Left lung (tissue), 10 donors: ENCODE results near the gene CREBBP. TPM values are rescaled to one million over a fixed set of nuclear protein-coding genes. Genes with fewer than 3 reads are reported as not detected.
A peak's percentile ranks its signal among the peaks of the same experiment; 100 is the strongest.

Experiments used
- ATAC-seq: fragments of 200-7000 bp; cut with Tn5 transposase; one replicate; pipeline ENCODE4 v1.9.1; 2020; ENCODE audit warnings: moderate library complexity
- DNase-seq, 4 donors: peaks; one replicate each; pipeline ENCODE4 v3.0.0-alpha.2; 2013 to 2020
- H3K27ac ChIP-seq, 2 donors: fragments of 200-600 bp; sonication (generic) in 1 of 2; one replicate each; pipeline versions ENCODE4 v1.5.0 to v1.8.0; 2020 to 2021
- H3K27me3 ChIP-seq, 2 donors: fragments of 200-600 bp; sonication (generic) in 1 of 2; one replicate each; pipeline versions ENCODE4 v1.5.0 to v1.8.0; 2020 to 2021
- H3K36me3 ChIP-seq, 2 donors: fragments of 200-600 bp; sonication (generic) in 1 of 2; one replicate each; pipeline versions ENCODE4 v1.5.0 to v1.8.0; 2020 to 2021
- H3K4me1 ChIP-seq, 2 donors: fragments of 200-600 bp; one replicate each; pipeline ENCODE4 v1.8.0; 2021
- H3K4me3 ChIP-seq, 2 donors: fragments of 200-600 bp; sonication (generic) in 1 of 2; one replicate each; pipeline versions ENCODE4 v1.5.0 to v1.8.0; 2020 to 2021; ENCODE audit warnings: mild to moderate bottlenecking in 1 of 2
- H3K9me3 ChIP-seq, 2 donors: fragments of 200-600 bp; sonication (generic) in 1 of 2; one replicate each; pipeline versions ENCODE4 v1.5.0 to v1.8.0; 2020 to 2021
- CTCF ChIP-seq, 2 donors: fragments of 200-600 bp; sonication (generic) in 1 of 2; IDR thresholded peaks; one replicate each; pipeline versions ENCODE4 v1.5.0 to v1.8.0; 2021; ENCODE audit warnings: antibody characterized with exemption in 2 of 2
- intact Hi-C, 2 donors: fragments of 100-400 bp; cut with DNase I; formaldehyde crosslinking; loops; one replicate each; pipeline versions ENCODE4 v1.11.2 to v1.14.2; 2022
- polyA plus RNA-seq, 6 donors: library from polyadenylated mRNA; unstranded; fragments of 120-200 nt; gene quantifications; one replicate each; pipeline ENCODE4 v1.2.1, GENCODE V29; 2013; ENCODE audit not compliant: insufficient read length in 6 of 6
- total RNA-seq, 2 donors: library from RNA; stranded (reverse); fragmentation: NEBNext Ultra II Directional; extraction: Animal tissue kit (Norgen Biotek cat#: 25700); gene quantifications; one replicate each; pipeline ENCODE4 v1.2.1, GENCODE V29; 2021
- donor health status: DM: no; HTN: yes; CAD: no.
- donor health status: DM: no; HTN: no; CAD: no.

Gene CREBBP
- total and polyA plus RNA-seq, 8 donors, result 48.3 to 112 (median 104) TPM

GRCh38 chr16:3879887-3880564 lies 487 bp downstream of the CREBBP start:
- DNase-seq, result peak; percentile 63 to 94 (median 82)

GRCh38 chr16:3879258-3879886 lies 1.1 kb downstream of the CREBBP start:
- peaks cover 0 to 4% of the 10 kb centered on the region in 2 donors for H3K27me3 ChIP-seq
- no peaks in the 10 kb centered on the region for H3K36me3 ChIP-seq
- peak overlapping the region; percentile 86 to 90 for H3K4me3 ChIP-seq
- ATAC-seq (peak; percentile 21), DNase-seq (peak in 3 of 4 donors; percentile 15 to 91 (median 48))
- H3K27ac ChIP-seq, result peak overlapping the region in 1 of 2 donors; percentile 68
- H3K4me1 ChIP-seq, result peaks cover 34 to 51% of the 10 kb centered on the region in 2 donors
- intact Hi-C loops, result loop anchor here in 1 of 2 donors (10.0 kb wide), 2 partner anchors 85 to 185 kb away; no protein-coding TSS in a partner anchor
- no peak for TF ChIP-seq CTCF (IDR thresholded peaks at IDR 0.05)
- no peaks in the 10 kb centered on the region for H3K9me3 ChIP-seq

More at GRCh38 chr16:3879887-3880564, 487 bp downstream of the CREBBP start:
- Histone ChIP-seq H3K27me3 (peaks cover 0 to 4% of the 10 kb centered on the region in 2 donors), H3K4me1 (peaks cover 28 to 44% of the 10 kb centered on the region in 2 donors), H3K36me3 (no peaks in the 10 kb centered on the region), H3K9me3 (no peaks in the 10 kb centered on the region), H3K27ac (peak overlapping the region; percentile 70 to 80), H3K4me3 (peak overlapping the region; percentile 86 to 90)
- no peak for TF ChIP-seq CTCF (IDR thresholded peaks at IDR 0.05)
- peak; percentile 77 for ATAC-seq
- intact Hi-C loops, result loop anchor here in 1 of 2 donors (10.0 kb wide), 2 partner anchors 85 to 185 kb away; no protein-coding TSS in a partner anchor

GRCh38 chr16:3878610-3879009 lies 1.9 kb downstream of the CREBBP start:
- Histone ChIP-seq H3K27me3 (peaks cover 0 to 4% of the 10 kb centered on the region in 2 donors), H3K27ac (no peak overlapping the region), H3K9me3 (no peaks in the 10 kb centered on the region), H3K36me3 (no peaks in the 10 kb centered on the region), H3K4me3 (peak overlapping the region; percentile 86 to 90), H3K4me1 (peaks cover 42 to 59% of the 10 kb centered on the region in 2 donors)
- DNase-seq (peak in 1 of 4 donors; percentile 24), ATAC-seq (no peak)
- intact Hi-C loops, result loop anchor here in 1 of 2 donors (10.0 kb wide), 2 partner anchors 84 to 184 kb away; no protein-coding TSS in a partner anchor
- no peak for TF ChIP-seq CTCF (IDR thresholded peaks at IDR 0.05)

GRCh38 chr16:3876695-3877094 lies 3.8 kb downstream of the CREBBP start:
- DNase-seq (peak in 1 of 4 donors; percentile 12), ATAC-seq (no peak)
- Histone ChIP-seq H3K27me3 (peaks cover 0 to 4% of the 10 kb centered on the region in 2 donors), H3K4me1 (peaks cover 54 to 78% of the 10 kb centered on the region in 2 donors), H3K9me3 (no peaks in the 10 kb centered on the region), H3K36me3 (no peaks in the 10 kb centered on the region), H3K4me3 (no peak overlapping the region), H3K27ac (no peak overlapping the region)
- no peak for TF ChIP-seq CTCF (IDR thresholded peaks at IDR 0.05)
- intact Hi-C loops, result loop anchor here in 1 of 2 donors (10.0 kb wide), 2 partner anchors 82 to 182 kb away; no protein-coding TSS in a partner anchor

- Histone ChIP-seq H3K27ac (no peak overlapping the region), H3K9me3 (no peaks in the 10 kb centered on the region), H3K4me3 (no peak overlapping the region), H3K36me3 (no peaks in the 10 kb centered on the region), H3K27me3 (peaks cover 0 to under 1% of the 10 kb centered on the region in 2 donors), H3K4me1 (peaks cover 54 to 78% of the 10 kb centered on the region in 2 donors)
- DNase-seq (no peak), ATAC-seq (no peak)
- no peak for TF ChIP-seq CTCF (IDR thresholded peaks at IDR 0.05)
- intact Hi-C loops, result loop anchor here in 1 of 2 donors (10.0 kb wide), 2 partner anchors 81 to 181 kb away; no protein-coding TSS in a partner anchor
Observed at GRCh38 chr16:3876160-3876559, 4.4 kb downstream of the CREBBP start.
